Lower leg skin (tissue), 4 donors: Measurements from ENCODE around the gene SLC4A8. TPM values are rescaled to one million over a fixed set of nuclear protein-coding genes. Genes with fewer than 3 reads are reported as not detected.

Experiments used
- DNase-seq, 2 donors: peaks; one replicate each; pipeline ENCODE4 v3.0.0-alpha.2; 2019; ENCODE audit warnings: low spot score in 2 of 2
- H3K4me3 ChIP-seq: fragments of 200-600 bp; sonication (generic); 2 replicates; pipeline ENCODE4 v1.5.1; 2017; ENCODE audit warnings: mild to moderate bottlenecking, low read depth; ENCODE audit not compliant: poor library complexity, severe bottlenecking
- POLR2A ChIP-seq, 2 donors: fragments of 450-650 bp; IDR thresholded peaks; one replicate each; pipeline ENCODE4 v1.6.1; 2016 to 2017; ENCODE audit warnings: antibody characterized with exemption in 2 of 2, mild to moderate bottlenecking in 1 of 2, moderate library complexity in 1 of 2
- WGBS, 2 donors: methylation state at CpG; one replicate each; pipeline ENCODE4 v1.1.5; 2018; 5-methylcytosine and 5-hydroxymethylcytosine counted together
- intact Hi-C: fragments of 100-400 bp; cut with DNase I; formaldehyde crosslinking; loops from one replicate; pipeline ENCODE4 v1.15.0; 2023; ENCODE audit warnings: low total_unique reads
- total RNA-seq, 4 donors: library from RNA; depleted of rRNA; stranded (reverse); fragments of >200 nt; gene quantifications; one replicate each; pipeline ENCODE4 v1.1.0, GENCODE V29; 2016
- TF ChIP-seq, protein P1 (sequence below), 3 donors: fragments of 450-650 bp; IDR thresholded peaks; one replicate each; pipeline ENCODE4 v1.5.1; 2016; ENCODE audit warnings: antibody characterized with exemption in 3 of 3, mild to moderate bottlenecking in 3 of 3, moderate library complexity in 2 of 3

SLC4A8 gene
- total RNA-seq, 4 donors from 2014 or later, result 0.04 to 0.13 (median 0.06) TPM

DNA sequence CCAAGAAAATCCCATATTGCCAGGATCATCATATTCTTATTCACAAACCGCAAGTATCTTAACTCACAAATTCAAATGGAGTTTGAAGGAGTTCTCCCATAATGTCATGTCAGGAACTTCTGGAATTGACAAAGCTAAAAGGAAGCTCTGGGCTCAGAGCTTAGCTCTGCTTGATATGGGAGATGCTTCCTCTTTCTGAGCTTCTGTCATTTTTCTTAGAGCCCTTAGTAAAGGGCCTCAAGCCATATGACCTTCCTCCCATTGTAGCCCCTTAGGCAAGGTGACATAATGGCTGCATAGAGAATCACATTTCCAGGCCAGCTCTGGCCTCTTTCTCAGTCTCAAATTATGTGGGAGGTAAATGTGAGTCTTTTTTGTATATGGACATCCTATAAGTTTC is 40.9 kb downstream of the SLC4A8 start:
- TF ChIP-seq, protein P1, sequence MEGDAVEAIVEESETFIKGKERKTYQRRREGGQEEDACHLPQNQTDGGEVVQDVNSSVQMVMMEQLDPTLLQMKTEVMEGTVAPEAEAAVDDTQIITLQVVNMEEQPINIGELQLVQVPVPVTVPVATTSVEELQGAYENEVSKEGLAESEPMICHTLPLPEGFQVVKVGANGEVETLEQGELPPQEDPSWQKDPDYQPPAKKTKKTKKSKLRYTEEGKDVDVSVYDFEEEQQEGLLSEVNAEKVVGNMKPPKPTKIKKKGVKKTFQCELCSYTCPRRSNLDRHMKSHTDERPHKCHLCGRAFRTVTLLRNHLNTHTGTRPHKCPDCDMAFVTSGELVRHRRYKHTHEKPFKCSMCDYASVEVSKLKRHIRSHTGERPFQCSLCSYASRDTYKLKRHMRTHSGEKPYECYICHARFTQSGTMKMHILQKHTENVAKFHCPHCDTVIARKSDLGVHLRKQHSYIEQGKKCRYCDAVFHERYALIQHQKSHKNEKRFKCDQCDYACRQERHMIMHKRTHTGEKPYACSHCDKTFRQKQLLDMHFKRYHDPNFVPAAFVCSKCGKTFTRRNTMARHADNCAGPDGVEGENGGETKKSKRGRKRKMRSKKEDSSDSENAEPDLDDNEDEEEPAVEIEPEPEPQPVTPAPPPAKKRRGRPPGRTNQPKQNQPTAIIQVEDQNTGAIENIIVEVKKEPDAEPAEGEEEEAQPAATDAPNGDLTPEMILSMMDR (IDR thresholded peaks at IDR 0.05), result no peak
- TF ChIP-seq POLR2A (IDR thresholded peaks at IDR 0.05), result no peak
- WGBS, 2 donors, result 87 to 91% methylated on average over 1 of the region's 1 CpG
- intact Hi-C loops, result no loop called here
- no peak overlapping the region for H3K4me3 ChIP-seq
- DNase-seq, result no peak

DNA sequence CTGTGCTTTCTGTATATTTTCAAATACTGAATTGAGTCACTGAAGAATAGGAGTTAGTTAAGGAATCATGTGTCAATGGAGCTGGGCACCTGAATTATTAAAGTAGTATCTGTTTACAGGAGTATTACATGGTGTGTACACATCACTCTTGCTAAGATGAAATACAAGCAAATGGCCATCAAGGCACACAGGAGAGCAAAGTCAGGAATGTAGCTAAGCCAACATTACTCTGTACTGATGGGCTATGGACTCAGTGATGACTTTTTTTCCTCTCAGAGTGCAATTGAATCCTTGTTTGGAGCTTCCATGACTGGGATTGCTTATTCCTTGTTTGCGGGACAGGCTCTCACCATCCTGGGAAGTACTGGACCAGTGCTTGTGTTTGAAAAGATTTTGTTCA is 45.5 kb downstream of the SLC4A8 start:
- TF ChIP-seq, protein P1 (IDR thresholded peaks at IDR 0.05), result no peak
- no peak for TF ChIP-seq POLR2A (IDR thresholded peaks at IDR 0.05)
- no peak overlapping the region for H3K4me3 ChIP-seq
- intact Hi-C loops, result no loop called here
- no peak for DNase-seq
- 100% methylated on average over 1 of the region's 1 CpG for whole genome bisulfite sequencing, 2 donors

DNA sequence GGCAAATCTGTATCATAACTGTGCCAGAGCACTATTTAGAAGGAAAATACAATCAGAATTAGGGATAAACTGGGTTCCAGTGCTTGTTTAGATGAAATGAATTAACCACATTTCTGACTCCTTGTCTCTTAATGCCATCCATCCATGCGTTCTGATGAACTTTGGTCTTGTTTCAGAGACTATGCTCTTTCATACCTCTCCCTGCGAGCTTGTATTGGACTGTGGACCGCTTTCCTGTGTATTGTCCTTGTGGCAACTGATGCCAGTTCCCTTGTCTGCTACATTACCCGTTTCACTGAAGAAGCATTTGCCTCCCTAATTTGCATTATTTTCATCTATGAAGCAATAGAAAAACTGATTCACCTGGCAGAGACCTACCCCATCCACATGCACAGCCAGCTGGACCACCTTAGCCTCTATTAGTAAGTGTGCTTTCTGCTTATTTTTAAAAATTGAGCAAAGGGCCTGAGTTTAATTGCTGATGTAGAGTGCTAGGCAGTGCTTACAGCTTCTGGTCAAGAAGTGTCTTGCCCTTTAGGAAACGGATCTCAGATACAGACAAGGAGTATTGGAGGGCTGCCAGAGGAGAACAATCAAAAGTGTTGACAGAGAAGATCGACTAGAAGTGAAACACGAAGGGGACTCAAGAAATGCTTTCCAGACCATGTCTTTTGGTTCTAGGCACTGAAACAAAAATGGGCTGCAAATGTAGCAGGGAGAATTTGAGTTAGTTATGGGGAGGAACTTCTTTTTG is 46.7 kb downstream of the SLC4A8 start:
- DNase-seq, result no peak
- intact Hi-C loops, result no loop called here
- TF ChIP-seq POLR2A (IDR thresholded peaks at IDR 0.05), result no peak
- TF ChIP-seq, protein P1 (IDR thresholded peaks at IDR 0.05), result no peak
- WGBS, 2 donors, result 52 to 54% methylated on average over 7 of the region's 7 CpGs
- H3K4me3 ChIP-seq, result no peak overlapping the region

DNA sequence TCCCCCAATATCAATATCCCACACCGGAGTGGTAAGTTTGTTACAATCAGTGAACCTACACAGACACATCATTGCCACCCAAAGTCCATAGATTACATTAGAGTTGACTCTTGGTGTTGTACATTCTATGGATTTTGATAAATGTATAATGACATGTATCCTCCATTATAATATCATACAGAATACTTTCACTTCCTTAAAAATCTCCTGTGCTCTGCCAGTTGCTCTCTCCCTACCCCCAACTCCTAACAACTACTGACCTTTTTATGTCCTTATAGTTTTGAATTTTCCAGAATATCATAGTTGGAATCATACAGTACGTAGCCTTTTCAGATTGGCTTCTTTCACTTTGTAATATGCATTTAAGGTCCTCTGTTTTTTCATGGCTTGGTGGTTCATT is 48.4 kb downstream of the SLC4A8 start:
- TF ChIP-seq POLR2A (IDR thresholded peaks at IDR 0.05), result no peak
- TF ChIP-seq, protein P1 (IDR thresholded peaks at IDR 0.05), result no peak
- WGBS, 2 donors, result 96% methylated on average over 2 of the region's 2 CpGs
- no peak overlapping the region for H3K4me3 ChIP-seq
- intact Hi-C loops, result no loop called here
- DNase-seq, result no peak

DNA sequence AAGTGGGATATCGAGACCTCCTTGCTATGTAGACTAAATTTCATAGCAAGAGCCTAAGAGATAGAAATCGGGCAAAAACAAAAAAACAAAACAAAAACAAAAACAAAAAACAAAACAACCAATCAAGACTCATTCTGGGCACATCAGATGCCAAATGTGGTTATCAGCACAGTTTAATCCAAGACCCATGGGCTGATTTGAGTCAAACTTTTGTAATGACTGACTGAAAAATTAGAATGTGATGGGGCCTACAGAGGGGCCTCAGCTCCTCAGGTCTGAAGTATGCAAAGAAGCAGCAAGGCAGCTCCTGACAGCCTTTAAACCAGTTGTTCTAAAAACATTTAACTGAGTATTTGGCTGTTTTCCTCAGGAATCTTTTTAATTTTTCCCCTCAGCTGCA is 49.3 kb downstream of the SLC4A8 start:
- 89 to 95% methylated on average over 2 of the region's 2 CpGs for WGBS, 2 donors
- DNase-seq, result no peak
- intact Hi-C loops, result no loop called here
- no peak overlapping the region for H3K4me3 ChIP-seq
- no peak for TF ChIP-seq POLR2A (IDR thresholded peaks at IDR 0.05)

DNA sequence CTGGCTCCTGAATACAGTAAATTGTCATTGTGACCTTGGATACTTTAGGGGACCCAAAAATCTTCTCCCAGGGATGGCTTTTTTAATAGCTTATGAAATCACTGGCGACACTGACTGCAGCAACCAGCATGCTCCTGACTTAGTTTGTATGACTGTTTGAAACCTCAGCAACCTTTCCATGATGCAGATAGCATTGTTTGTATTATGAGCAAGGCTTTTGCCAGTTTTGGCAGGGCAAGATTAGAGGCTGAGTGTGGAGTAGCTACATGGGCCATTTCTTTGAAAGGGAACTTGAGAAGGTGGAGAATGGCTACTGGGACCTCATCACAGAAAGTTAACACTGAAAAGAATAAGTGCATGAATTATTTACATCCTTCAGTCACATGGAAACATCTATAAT is 50.9 kb downstream of the SLC4A8 start:
- intact Hi-C loops, result no loop called here
- WGBS, 2 donors, result 89 to 96% methylated on average over 1 of the region's 1 CpG
- H3K4me3 ChIP-seq, result no peak overlapping the region
- no peak for DNase-seq
- TF ChIP-seq POLR2A (IDR thresholded peaks at IDR 0.05), result no peak
- TF ChIP-seq, protein P1 (IDR thresholded peaks at IDR 0.05), result no peak
